Measurements from ENCODE around the gene KRT32.
"Not testable (repeated sequence)": the region's sequence is repeated elsewhere in the genome, so short reads cannot be mapped to it uniquely, and the experiment has no call there.

Gene KRT32

GRCh38 chr17:41463746-41464145, 3.4 kb downstream of the KRT32 start:
- DNase-seq, result no peak

DNA sequence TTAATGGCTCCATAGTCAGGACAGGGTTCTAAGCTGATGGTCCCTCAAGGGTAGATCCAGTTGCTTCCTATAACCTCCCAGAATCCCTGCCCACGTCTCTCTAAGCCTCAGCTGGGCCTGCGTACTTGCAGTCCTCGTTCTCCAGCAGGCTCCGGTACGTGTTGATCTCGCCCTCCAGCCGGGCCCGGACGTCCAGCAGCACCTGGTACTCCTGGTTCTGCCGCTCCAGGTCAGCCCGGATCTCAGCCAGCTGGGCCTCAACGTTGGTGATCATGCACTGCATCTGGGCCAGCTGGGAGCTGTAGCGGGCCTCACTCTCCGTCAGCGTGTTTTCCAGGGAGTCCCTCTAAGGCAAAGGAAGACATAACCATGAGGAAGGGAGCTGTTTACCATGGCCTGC, 4.5 kb downstream of the KRT32 start:
- DNase-seq, result no peak

- no peak for DNase-seq
Measured at GRCh38 chr17:41457676-41458075, 9.5 kb downstream of the KRT32 start.

- no peak for DNase-seq
Measured at GRCh38 chr17:41456204-41456603, 11.0 kb downstream of the KRT32 start.

DNA sequence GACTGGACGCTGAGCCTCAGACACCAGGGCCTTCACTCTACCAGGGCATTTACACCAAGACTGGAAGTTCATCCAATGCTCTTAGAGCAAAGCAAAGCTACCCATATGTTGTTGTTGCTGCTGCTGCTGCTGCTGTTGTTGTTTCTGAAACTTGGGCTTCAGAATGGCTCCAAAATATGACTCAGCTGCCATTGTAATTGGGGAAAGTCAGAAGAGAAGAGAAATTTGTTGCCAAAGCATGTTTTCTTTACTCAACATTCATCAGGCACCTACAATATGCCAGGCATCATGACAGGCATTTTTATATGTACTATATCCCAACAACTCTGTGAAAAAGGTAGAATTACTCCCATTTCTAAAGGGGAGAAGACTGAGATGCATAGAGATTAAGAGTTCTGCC, 11.9 kb downstream of the KRT32 start:
- DNase-seq, result no peak

DNA sequence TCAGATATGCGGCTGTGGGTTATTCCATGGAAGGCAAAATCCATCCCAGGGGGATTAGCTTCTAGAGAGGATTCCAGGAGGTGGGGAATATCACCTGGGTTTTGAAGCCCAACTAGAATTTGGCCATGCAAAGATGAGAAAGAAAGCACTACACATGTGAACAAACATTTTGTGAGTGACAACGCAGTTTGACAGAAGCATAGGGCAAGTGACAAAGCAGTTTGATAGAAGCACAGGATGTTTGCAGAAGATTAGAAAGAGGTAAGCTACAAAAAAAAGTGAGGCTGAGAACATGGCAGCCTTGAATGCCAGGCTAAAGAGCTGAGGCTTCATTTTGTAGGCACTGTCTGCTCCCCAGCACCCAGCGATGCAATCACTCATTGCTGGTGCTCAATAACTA, 14.1 kb downstream of the KRT32 start:
- no peak for DNase-seq

DNA sequence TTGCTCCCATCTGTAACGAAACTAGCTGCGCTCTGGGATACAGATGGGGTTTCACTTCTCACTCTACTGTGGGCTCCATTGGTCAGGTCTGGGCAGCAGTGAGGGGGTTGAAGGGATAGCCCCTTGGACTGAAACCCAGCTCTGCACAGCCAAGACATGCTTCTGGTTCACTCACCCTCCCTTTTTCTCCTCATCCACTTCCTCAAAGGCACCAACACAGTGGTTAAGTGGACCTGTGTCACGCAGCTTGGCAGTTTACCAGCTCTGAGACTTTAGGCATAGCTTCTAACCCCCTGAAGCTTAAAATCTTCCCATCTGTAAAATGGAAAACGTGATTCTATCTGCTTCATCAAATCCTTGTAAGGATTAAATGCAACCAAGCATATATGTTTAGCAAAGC, 14.9 kb downstream of the KRT32 start:
- DNase-seq, result no peak

DNA sequence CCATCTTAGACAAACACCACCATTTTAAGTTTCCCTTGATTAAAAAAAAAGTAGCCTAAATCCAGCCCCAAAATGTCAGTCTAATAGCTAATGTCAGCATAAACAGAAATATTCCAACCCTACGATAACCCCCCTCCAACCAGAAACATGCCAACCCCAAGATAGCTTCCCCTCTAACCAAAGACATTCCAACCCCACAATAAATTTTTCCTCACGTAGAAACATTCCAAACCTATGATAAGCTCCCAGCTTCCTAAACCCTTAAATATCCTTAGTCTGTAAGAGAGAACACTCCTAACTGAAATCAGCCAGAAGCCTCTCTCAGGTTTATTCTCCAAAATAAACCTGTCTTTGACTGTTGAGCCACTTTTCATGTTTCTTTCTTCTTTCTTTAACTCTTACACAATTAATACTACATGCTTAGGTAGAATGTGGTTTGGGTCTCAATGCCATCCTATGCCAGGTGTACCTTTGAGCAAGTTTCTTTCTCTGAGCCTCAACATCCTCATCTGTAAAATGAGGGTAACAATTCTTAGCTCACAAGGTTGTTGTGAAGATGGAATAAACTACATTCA, 15.9 kb downstream of the KRT32 start:
- DNase-seq, result no peak

DNA sequence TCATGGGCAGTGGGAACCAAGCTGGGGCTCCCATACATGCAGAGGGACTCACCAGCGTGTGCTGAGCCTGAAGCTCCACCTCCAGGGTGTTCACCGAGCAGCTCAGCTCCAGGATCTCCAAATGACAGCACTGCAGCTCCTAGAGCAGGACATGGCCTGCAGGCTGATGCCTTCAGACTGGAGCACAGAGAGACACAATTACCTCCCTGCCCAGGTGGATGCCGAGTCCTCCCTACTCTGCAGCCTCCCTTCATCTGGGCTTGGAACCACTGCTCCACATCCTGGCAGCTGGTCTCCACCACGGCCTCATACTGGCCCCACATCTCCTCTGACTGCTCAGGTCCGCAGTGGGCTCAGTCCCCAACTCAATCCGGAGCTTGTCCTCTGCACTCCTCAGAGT, 18.2 kb downstream of the KRT32 start:
- no peak for DNase-seq

GRCh38 chr17:41448506-41448905, 18.7 kb downstream of the KRT32 start:
- no peak for DNase-seq

DNA sequence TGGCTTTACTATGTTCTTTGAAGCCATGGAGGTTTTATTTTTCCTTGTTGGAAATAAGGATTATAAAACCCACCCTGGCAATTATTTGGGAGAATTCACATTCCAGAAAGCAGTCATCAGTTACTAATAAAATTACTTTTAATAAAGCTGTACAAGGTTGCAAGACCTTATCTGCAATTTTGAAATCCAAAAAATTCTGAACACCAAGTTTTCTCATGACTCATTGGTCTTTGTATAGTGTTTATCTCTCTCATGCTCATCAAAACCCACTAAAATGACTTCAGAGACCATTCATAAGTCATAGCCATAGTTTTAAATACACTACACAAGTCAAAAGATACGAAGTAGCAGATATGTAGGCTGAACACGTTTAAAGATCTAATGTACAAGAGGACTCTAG, 20.4 kb downstream of the KRT32 start:
- no peak for DNase-seq

GRCh38 chr17:41444640-41445039, 22.5 kb downstream of the KRT32 start:
- DNase-seq, result no peak

- no peak for DNase-seq
Measured at GRCh38 chr17:41444186-41444585, 23.0 kb downstream of the KRT32 start.

GRCh38 chr17:41442739-41443138, 24.4 kb downstream of the KRT32 start:
- no peak for DNase-seq

DNA sequence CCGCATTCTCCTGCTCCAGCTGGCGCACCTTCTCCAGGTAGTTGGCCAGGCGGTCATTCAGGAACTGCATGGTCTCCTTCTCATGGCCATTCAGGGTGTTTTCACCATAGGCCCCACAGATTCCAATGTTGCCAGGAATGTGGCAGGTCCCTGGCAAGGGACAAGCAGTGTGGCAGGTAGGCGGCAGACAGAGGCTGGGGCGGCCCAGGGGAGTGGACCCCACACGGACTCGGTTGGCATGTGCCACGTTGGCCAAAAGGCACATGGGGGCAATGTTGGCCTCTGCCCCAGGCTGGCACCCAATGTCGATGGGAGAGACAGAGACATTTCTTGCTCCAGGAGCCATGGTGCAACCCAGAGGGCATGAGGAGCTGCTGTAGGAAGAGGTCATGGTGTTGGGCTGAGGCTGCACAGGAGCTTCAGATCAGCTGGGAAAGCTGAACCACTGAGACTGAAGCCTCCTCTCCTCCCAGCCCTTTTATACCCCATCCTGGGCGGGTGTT, 26.6 kb downstream of the KRT32 start, which contains the start of gene KRT38:
TSS of gene KRT38 (minus strand) at position 453 of the 503 bp plus-strand sequence. CDS start at position 391, 62 bp downstream.
- DNase-seq, result no peak

DNA sequence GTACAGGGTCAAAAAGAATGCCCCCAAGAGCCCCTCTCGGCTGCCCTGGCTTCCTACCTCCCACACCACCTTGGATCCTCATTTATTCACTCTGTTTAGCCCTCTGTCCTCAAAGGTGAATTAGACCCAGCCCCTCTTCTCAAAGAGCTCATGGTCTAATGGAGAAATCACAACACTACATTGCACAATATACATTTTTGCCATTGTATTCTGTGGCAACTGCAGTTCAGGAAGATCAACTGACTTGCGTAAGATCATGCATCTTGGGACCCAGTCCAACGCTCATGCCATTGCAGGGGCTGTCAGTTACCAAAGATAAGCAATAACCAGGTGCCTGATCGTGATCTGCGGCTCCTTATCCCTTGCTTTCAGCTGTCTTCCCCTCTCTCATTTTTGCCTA, 27.8 kb downstream of the KRT32 start:
- no peak for DNase-seq

GRCh38 chr17:41437769-41438168, 29.4 kb downstream of the KRT32 start:
- no peak for DNase-seq

- DNase-seq, result no peak
Measured at GRCh38 chr17:41437254-41437653, 29.9 kb downstream of the KRT32 start.

DNA sequence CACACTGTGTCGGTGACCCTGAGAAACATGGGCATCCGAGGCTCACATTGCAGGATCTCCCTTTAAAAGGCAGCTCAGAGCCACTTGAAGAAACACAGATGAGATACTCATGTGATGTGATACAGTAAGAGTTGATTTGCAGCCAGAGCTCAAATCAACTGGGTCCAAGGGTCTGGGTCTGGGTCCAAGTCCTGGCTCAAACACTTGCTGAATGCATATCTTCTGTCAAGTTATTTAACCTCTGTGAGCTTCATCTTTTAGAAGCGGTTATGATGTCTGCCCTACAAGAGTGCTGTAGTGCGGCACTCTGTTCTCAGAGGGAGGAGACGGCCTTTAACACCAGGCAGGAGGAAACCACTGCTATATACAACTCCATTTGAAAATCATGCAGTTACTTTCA, 32.8 kb downstream of the KRT32 start:
- no peak for DNase-seq

GRCh38 chr17:41434005-41434404, 33.2 kb downstream of the KRT32 start:
- no peak for DNase-seq

GRCh38 chr17:41433586-41433985, 33.6 kb downstream of the KRT32 start:
- DNase-seq, result no peak

DNA sequence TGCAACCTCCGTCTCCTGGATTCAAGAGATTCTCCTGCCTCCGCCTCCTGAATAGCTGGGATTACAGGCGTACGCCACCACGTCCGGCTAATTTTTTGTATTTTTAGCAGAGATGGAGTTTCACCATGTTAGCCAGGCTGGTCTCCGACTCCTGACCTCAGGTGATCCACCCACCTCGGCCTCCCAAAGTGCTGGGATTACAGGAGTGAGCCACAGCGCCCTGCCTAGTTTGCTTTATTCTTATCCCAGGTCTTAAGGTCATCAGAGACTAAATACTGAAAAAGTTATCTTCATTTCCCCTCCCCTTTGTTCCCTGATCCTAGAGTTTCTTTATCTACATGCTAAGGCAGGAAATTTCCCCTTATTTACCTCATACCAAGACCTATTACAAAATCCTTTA, 36.8 kb downstream of the KRT32 start:
- DNase-seq, result not testable (repeated sequence)

GRCh38 chr17:41429667-41430066, 37.5 kb downstream of the KRT32 start:
- no peak for DNase-seq

DNA sequence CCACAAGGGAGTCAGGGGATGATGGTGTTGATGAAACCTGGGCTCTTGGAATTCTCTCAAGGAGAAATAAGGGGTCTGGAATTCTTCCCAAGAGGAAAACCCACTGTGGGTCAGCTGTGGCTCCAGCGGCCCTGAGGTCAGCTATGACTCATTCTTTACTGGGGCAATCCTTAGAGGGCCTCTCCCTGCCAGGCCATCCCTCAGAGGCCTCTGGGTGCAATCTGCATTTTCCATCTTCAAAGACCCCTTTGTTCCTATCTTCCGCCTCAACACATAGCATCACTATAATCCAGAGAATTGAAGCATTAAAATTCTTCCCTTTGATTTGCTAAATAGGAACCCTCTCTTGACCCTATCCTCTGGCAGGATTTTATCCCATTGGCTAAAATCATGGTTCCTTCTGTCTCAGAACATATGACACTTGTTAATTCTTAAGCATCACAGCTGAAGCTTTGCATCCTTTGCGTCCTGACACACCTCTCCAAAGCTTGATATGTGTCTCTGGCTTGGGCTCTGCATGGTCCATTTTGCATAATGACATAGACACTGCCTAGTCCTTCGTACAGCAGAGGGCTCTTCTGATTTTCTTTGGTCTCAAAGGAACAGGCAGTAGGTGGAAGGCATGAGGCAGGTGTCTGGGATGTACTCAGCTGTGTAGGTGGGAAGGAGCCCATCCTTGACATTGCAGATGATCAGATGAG, 38.4 kb downstream of the KRT32 start:
- no peak for DNase-seq

GRCh38 chr17:41424111-41424635, 43.0 kb downstream of the KRT32 start, which contains the start of gene KRT37:
TSS of gene KRT37 (minus strand) at chr17:41424585. CDS start at chr17:41424523, 62 bp downstream.
- DNase-seq, result no peak

Data from activated CD8-positive, alpha-beta memory T cell treated with anti-CD3 and anti-CD28 coated beads for 24 hours (primary cell).